Gastroesophageal sphincter (tissue), 3 donors: ENCODE measurements around the gene SLC22A5.
"Not testable (repeated sequence)": the region's sequence is repeated elsewhere in the genome, so short reads cannot be mapped to it uniquely, and the experiment has no call there.

Experiments used
- CTCF ChIP-seq, 4 experiments: fragments of 200-600 bp in 2 of 4; fragments of 450-650 bp in 2 of 4; sonication (generic) in 1 of 4; IDR thresholded peaks; one replicate each; pipeline ENCODE4 v1.5.1; 2017 to 2019; ENCODE audit warnings: antibody characterized with exemption in 4 of 4, mild to moderate bottlenecking in 2 of 4, moderate library complexity in 2 of 4
- EP300 ChIP-seq: sonication (generic); formaldehyde crosslinking; IDR thresholded peaks from one replicate; pipeline ENCODE4 v1.6.1; 2017; ENCODE audit warnings: antibody characterized with exemption, mild to moderate bottlenecking
- POLR2A ChIP-seq, 2 donors: fragments of 450-650 bp; IDR thresholded peaks; one replicate each; pipeline ENCODE4 v1.6.1; 2017; ENCODE audit warnings: antibody characterized with exemption in 2 of 2, mild to moderate bottlenecking in 2 of 2, moderate library complexity in 1 of 2
- POLR2AphosphoS5 ChIP-seq: sonication (generic); formaldehyde crosslinking; IDR thresholded peaks from one replicate; pipeline ENCODE4 v1.6.1; 2017; ENCODE audit warnings: antibody characterized with exemption

- TF ChIP-seq POLR2A (IDR thresholded peaks at IDR 0.05); CTCF (IDR thresholded peaks at IDR 0.05); POLR2AphosphoS5; EP300: not testable (repeated sequence)
Observed at GRCh38 chr5:132415516-132415915, 46.0 kb downstream of the SLC22A5 start.
